Measurements from ENCODE around the gene CRYBG3.

Gene CRYBG3

DNA sequence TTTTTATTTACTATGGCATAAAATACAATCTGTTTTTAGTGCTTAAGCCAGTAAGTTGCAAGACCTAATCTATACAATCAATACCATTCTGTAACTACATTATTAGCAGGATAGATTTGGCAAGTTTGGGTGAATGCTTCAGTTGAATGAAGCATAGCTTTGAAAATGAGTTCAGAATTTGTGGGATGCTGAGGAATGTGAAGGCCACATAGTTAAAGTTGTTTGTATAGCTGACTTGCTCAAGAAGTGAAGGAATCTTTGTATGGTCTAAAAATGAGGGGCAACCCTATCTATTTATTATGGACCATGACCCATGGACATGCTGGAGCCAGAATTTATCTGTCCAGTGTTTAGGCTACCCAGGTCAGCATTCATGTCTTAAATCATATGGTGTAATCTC, 58.5 kb downstream of the CRYBG3 start:
- Histone ChIP-seq H3K9me3 (ENCODE audit: low read depth, low read length) (no peaks in the 10 kb centered on the region), H3K4me3 (no peak overlapping the region), H3K27ac (no peak overlapping the region), H3K9ac (ENCODE audit: insufficient read length) (no peak overlapping the region), H3K36me3 (ENCODE audit: insufficient read depth, low read length) (no peaks in the 10 kb centered on the region)
- DNase-seq (ENCODE audit: low read depth, low spot score): no peak
- no peak for TF ChIP-seq POLR2AphosphoS5 (IDR thresholded peaks at IDR 0.05; ENCODE audit: borderline replicate concordance, low read depth, low read length)
- TF ChIP-seq EZH2 (IDR thresholded peaks at IDR 0.05): no peak
- no peak for TF ChIP-seq FOXP2 (optimal IDR thresholded peaks at IDR 0.05; ENCODE audit: control extremely low read depth, extremely low read length, insufficient read depth)

DNA sequence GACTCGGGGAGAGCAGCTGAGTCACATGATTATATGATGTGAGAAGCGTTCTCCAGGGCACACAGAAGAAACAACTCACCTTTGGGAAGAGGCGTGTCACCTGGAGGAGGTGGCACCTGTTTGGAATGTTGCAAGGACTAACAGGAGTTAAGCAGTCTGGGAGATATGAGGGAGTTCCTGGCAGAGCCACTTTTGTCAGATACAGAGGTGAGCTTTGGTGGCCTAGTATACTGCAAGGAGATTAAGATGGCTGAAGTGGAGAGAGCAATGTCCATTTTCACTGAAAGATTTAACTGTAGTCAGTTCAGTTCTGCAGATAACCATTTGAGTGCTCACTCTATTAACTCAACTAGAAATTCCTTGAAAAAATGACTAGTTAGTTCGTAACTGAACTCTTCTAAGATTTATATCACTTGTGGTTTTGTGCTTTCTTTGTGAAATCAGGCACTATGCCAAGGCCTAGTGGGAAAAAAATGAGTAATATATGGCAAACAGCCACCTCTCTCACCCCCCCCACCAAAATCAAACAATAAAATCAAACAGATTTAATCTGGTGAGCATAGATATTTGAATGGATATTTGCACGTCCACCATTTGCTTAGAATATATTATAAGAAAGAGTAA, 61.3 kb downstream of the CRYBG3 start:
- TF ChIP-seq FOXP2 (optimal IDR thresholded peaks at IDR 0.05; ENCODE audit: control extremely low read depth, extremely low read length, insufficient read depth) (no peak), EZH2 (IDR thresholded peaks at IDR 0.05) (no peak), POLR2AphosphoS5 (IDR thresholded peaks at IDR 0.05; ENCODE audit: borderline replicate concordance, low read depth, low read length) (no peak)
- DNase-seq (ENCODE audit: low read depth, low spot score): peak; percentile 35
- Histone ChIP-seq H3K27ac (no peak overlapping the region), H3K36me3 (ENCODE audit: insufficient read depth, low read length) (no peaks in the 10 kb centered on the region), H3K4me3 (no peak overlapping the region), H3K9ac (ENCODE audit: insufficient read length) (no peak overlapping the region), H3K9me3 (ENCODE audit: low read depth, low read length) (no peaks in the 10 kb centered on the region)

DNA sequence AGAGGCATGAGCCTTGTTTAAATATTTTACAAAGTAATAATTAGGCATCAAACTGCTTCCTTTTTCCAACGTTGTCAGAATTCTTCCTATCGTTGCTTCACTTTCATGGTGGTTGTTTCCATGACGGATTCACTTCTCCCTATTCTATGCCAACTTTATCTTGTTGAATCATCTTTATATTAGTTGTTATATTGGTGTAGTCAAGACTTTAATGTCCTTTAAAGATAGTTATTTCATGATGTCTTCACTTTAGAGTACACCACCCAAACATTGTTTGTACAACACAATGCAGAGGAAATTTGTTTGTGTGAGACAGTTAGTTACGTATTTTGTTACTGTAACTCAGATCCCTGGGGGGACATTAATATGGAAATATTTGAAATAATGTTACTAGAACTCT, 61.9 kb downstream of the CRYBG3 start:
- Histone ChIP-seq H3K4me3 (no peak overlapping the region), H3K9me3 (ENCODE audit: low read depth, low read length) (no peaks in the 10 kb centered on the region), H3K36me3 (ENCODE audit: insufficient read depth, low read length) (no peaks in the 10 kb centered on the region), H3K27ac (no peak overlapping the region), H3K9ac (ENCODE audit: insufficient read length) (no peak overlapping the region)
- no peak for DNase-seq (ENCODE audit: low read depth, low spot score)
- TF ChIP-seq EZH2 (IDR thresholded peaks at IDR 0.05): no peak
- no peak for TF ChIP-seq POLR2AphosphoS5 (IDR thresholded peaks at IDR 0.05; ENCODE audit: borderline replicate concordance, low read depth, low read length)
- no peak for TF ChIP-seq FOXP2 (optimal IDR thresholded peaks at IDR 0.05; ENCODE audit: control extremely low read depth, extremely low read length, insufficient read depth)

DNA sequence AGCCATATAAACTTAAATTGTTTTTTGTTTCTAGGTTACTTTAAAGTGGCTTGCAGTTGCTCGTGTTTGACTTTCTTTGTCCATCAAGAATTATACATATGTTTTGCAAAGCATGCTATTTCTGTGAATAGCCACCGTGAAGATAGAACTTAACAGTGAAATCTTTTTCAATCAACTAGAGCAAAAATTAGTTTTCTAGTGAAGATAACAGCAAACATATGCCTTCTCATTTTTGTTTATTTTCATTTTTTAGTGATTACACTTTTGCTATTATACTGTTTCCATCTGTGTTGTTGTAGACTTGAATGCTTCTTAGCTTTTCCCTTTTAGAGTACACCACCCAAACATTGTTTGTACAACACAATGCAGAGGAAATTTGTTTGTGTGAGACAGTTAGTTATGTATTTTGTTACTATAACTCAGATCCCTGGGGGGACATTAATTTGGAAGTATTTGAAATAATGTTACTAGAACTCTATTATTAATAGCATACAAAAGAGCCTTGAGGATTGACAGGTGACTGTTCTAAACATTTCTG, 62.8 kb downstream of the CRYBG3 start:
- Histone ChIP-seq H3K9me3 (ENCODE audit: low read depth, low read length) (no peaks in the 10 kb centered on the region), H3K9ac (ENCODE audit: insufficient read length) (no peak overlapping the region), H3K36me3 (ENCODE audit: insufficient read depth, low read length) (no peaks in the 10 kb centered on the region), H3K4me3 (no peak overlapping the region), H3K27ac (no peak overlapping the region)
- no peak for DNase-seq (ENCODE audit: low read depth, low spot score)
- TF ChIP-seq POLR2AphosphoS5 (IDR thresholded peaks at IDR 0.05; ENCODE audit: borderline replicate concordance, low read depth, low read length) (no peak), FOXP2 (optimal IDR thresholded peaks at IDR 0.05; ENCODE audit: control extremely low read depth, extremely low read length, insufficient read depth) (no peak), EZH2 (IDR thresholded peaks at IDR 0.05) (no peak)

DNA sequence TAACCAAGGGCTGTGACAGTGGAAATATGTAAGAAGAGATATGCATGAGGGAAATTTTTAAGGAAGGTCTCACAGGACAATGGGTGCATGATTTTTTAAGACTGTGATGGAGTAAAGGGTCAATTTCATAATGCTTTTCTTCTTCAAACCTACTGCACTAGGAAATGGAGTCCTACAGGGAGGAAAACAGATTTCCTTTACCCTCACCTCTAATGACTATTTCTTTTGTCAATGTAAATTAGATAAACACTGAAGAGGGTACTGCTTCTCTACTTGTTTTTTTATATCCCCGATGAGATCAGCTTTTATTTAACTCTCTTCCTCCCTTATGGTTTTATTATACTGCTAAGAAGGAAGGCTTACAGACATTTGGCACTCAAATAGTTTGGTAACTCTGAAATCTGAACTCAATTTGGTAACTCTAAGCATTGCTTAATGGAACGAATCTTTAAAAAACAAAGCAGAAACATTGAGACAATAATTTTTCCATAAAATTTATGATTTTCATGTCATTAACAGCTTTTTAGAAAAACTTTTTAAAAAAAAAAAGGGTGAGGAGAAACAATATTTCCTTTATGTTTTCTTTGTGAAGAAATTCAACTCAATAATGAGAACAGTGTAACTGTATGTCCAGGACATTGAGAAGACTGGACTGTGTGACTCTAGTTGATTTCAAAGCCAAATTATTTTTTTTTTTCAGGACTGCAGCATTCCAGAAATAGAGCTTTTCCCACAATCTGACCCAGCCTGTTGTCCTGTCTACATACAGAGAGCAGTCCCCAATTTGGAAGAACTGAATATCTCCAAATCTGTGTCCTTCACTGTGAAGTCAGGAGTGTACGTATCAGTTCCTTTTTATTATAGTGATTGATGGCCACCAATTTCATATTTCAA, 64.4 kb downstream of the CRYBG3 start:
- no peaks in the 10 kb centered on the region for H3K9me3 ChIP-seq (ENCODE audit: low read depth, low read length)
- no peak overlapping the region for H3K27ac ChIP-seq
- no peak for TF ChIP-seq POLR2AphosphoS5 (IDR thresholded peaks at IDR 0.05; ENCODE audit: borderline replicate concordance, low read depth, low read length)
- TF ChIP-seq FOXP2 (optimal IDR thresholded peaks at IDR 0.05; ENCODE audit: control extremely low read depth, extremely low read length, insufficient read depth): no peak
- TF ChIP-seq EZH2 (IDR thresholded peaks at IDR 0.05): no peak
- H3K4me3 ChIP-seq: no peak overlapping the region
- no peaks in the 10 kb centered on the region for H3K36me3 ChIP-seq (ENCODE audit: insufficient read depth, low read length)
- no peak overlapping the region for H3K9ac ChIP-seq (ENCODE audit: insufficient read length)
- no peak for DNase-seq (ENCODE audit: low read depth, low spot score)

DNA sequence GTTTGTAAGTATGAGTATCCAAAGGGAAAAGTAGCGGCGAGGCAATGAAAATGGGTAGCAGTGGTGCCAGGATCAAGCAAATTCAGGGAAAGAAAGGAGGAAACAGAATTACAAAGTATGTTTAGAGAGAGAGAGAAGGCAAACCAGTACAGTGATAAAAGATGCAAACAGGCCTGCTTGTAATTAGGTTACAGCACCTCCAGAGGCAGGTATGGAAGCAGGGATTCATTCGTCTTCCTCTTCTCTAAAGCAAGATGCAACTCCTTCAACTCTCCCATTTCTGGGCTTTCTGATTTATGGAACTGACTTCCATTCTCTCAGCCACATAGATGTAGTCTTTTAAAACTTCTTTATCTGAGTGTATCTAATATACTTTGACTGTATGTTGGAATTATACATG, 68.0 kb downstream of the CRYBG3 start:
- H3K9ac ChIP-seq (ENCODE audit: insufficient read length): no peak overlapping the region
- TF ChIP-seq FOXP2 (optimal IDR thresholded peaks at IDR 0.05; ENCODE audit: control extremely low read depth, extremely low read length, insufficient read depth) (no peak), POLR2AphosphoS5 (IDR thresholded peaks at IDR 0.05; ENCODE audit: borderline replicate concordance, low read depth, low read length) (no peak), EZH2 (IDR thresholded peaks at IDR 0.05) (no peak)
- H3K4me3 ChIP-seq: no peak overlapping the region
- DNase-seq (ENCODE audit: low read depth, low spot score): no peak
- no peak overlapping the region for H3K27ac ChIP-seq
- H3K36me3 ChIP-seq (ENCODE audit: insufficient read depth, low read length): no peaks in the 10 kb centered on the region
- H3K9me3 ChIP-seq (ENCODE audit: low read depth, low read length): no peaks in the 10 kb centered on the region

DNA sequence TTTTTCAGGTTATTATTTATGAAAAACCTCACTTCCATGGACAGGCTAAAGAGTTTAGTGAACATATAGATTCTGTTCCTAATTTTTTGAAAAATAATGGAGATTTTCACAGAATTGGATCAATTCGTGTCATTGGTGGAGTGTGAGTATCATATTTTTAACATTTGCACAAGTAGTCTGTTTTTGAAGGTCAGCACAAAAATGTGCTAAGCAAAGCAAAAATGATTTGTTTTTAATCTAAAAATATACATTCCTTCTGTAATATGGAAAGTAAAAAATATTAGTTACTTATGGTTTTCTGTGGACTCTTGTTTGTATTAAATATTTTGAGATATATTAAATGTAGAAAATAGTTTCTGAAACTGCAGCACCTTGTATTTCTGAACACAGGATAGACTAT, 71.0 kb downstream of the CRYBG3 start:
- H3K36me3 ChIP-seq (ENCODE audit: insufficient read depth, low read length): no peaks in the 10 kb centered on the region
- H3K9ac ChIP-seq (ENCODE audit: insufficient read length): no peak overlapping the region
- H3K4me3 ChIP-seq: no peak overlapping the region
- no peak overlapping the region for H3K27ac ChIP-seq
- H3K9me3 ChIP-seq (ENCODE audit: low read depth, low read length): no peaks in the 10 kb centered on the region
- DNase-seq (ENCODE audit: low read depth, low spot score): no peak
- no peak for TF ChIP-seq POLR2AphosphoS5 (IDR thresholded peaks at IDR 0.05; ENCODE audit: borderline replicate concordance, low read depth, low read length)
- no peak for TF ChIP-seq FOXP2 (optimal IDR thresholded peaks at IDR 0.05; ENCODE audit: control extremely low read depth, extremely low read length, insufficient read depth)
- TF ChIP-seq EZH2 (IDR thresholded peaks at IDR 0.05): no peak

- TF ChIP-seq POLR2AphosphoS5 (IDR thresholded peaks at IDR 0.05; ENCODE audit: borderline replicate concordance, low read depth, low read length): no peak
- no peak for TF ChIP-seq FOXP2 (optimal IDR thresholded peaks at IDR 0.05; ENCODE audit: control extremely low read depth, extremely low read length, insufficient read depth)
- TF ChIP-seq EZH2 (IDR thresholded peaks at IDR 0.05): no peak
- Histone ChIP-seq H3K4me3 (no peak overlapping the region), H3K9ac (ENCODE audit: insufficient read length) (no peak overlapping the region), H3K36me3 (ENCODE audit: insufficient read depth, low read length) (no peaks in the 10 kb centered on the region), H3K9me3 (ENCODE audit: low read depth, low read length) (no peaks in the 10 kb centered on the region), H3K27ac (no peak overlapping the region)
- no peak for DNase-seq (ENCODE audit: low read depth, low spot score)
These were observed 73.4 kb downstream of the CRYBG3 start for GRCh38 chr3:97895216-97895615.
